ENCODE data around the gene SLC25A39. TPM values are rescaled to one million over a fixed set of nuclear protein-coding genes. Genes with fewer than 3 reads are reported as not detected.
A peak's percentile ranks its signal among the peaks of the same experiment; 100 is the strongest.

SLC25A39 gene
- total and polyA plus RNA-seq, 2 of the 13 experiments (the other 11 are each of a cell fraction or from before 2014, with no cell fraction given): 144 to 151 TPM

GRCh38 chr17:44354582-44355561 lies 30.2 kb upstream of the SLC25A39 start (continued):
- TF ChIP-seq ZNF574 (CRISPR knock-in tag; IDR thresholded peaks at IDR 0.05) (peak; percentile 59; the same call in 1 of the 2 replicates), PTBP1 (IDR thresholded peaks at IDR 0.05; ENCODE audit: low read depth, low read length, poor library complexity, severe bottlenecking) (no peak), MEIS2 (CRISPR knock-in tag; IDR thresholded peaks at IDR 0.05) (peak; percentile 81; the same call in 1 of the 2 replicates), DNMT1 (CRISPR knock-in tag; IDR thresholded peaks at IDR 0.05) (peak; percentile 71), ZNF549 (CRISPR knock-in tag; IDR thresholded peaks at IDR 0.05) (no peak), ZNF260 (CRISPR knock-in tag; IDR thresholded peaks at IDR 0.05; ENCODE audit: borderline replicate concordance, low read depth) (no peak), ZFP37 (CRISPR knock-in tag; IDR thresholded peaks at IDR 0.05; ENCODE audit: borderline replicate concordance) (no peak), KLF6 (CRISPR knock-in tag; IDR thresholded peaks at IDR 0.05) (no peak), BRD4 (CRISPR knock-in tag; IDR thresholded peaks at IDR 0.05) (peak; percentile 46; the same call in 1 of the 2 replicates), ZNF20 (CRISPR knock-in tag; IDR thresholded peaks at IDR 0.05) (no peak), CBX1 (IDR thresholded peaks at IDR 0.05; ENCODE audit: low read depth) (peak; percentile 27), ZMYM2 (CRISPR knock-in tag; IDR thresholded peaks at IDR 0.05) (no peak), KMT2B (CRISPR knock-in tag; IDR thresholded peaks at IDR 0.05) (no peak), MAF1 (CRISPR knock-in tag; IDR thresholded peaks at IDR 0.05; ENCODE audit: borderline replicate concordance) (no peak), CTCF (CRISPR knock-in tag; IDR thresholded peaks at IDR 0.05) (peak; percentile 87), PCBP2 (optimal IDR thresholded peaks at IDR 0.05; ENCODE audit: low read depth, low read length, poor library complexity, severe bottlenecking) (no peak), ZNF691 (CRISPR knock-in tag; IDR thresholded peaks at IDR 0.05; ENCODE audit: borderline replicate concordance, low read depth) (0 out of 2 replicates have a peak, but pooled peaks have one; percentile 44), CENPT (CRISPR knock-in tag; IDR thresholded peaks at IDR 0.05; ENCODE audit: low read depth) (no peak), HOXD1 (CRISPR knock-in tag; IDR thresholded peaks at IDR 0.05) (0 out of 2 replicates have a peak, but pooled peaks have one; percentile 45), ZFP90 (CRISPR knock-in tag; IDR thresholded peaks at IDR 0.05; ENCODE audit: borderline replicate concordance) (0 out of 2 replicates have a peak, but pooled peaks have one; percentile 40), ZNF12 (CRISPR knock-in tag; IDR thresholded peaks at IDR 0.05) (no peak), ZNF891 (CRISPR knock-in tag; IDR thresholded peaks at IDR 0.05) (no peak)
- TF ChIP-seq, protein P1, sequence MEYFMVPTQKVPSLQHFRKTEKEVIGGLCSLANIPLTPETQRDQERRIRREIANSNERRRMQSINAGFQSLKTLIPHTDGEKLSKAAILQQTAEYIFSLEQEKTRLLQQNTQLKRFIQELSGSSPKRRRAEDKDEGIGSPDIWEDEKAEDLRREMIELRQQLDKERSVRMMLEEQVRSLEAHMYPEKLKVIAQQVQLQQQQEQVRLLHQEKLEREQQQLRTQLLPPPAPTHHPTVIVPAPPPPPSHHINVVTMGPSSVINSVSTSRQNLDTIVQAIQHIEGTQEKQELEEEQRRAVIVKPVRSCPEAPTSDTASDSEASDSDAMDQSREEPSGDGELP (IDR thresholded peaks at IDR 0.05; ENCODE audit: borderline replicate concordance, low read depth): peak; percentile 80; the same call in 1 of the 2 replicates
